NCI-H2196 treated with DMSO at 0.1 percent for 48 hours (cell line): ENCODE data around the gene IFT88.

ENCODE experiments used
- DNase-seq: peaks from one replicate; lab custom pipeline; 2025; ENCODE audit not compliant: unreplicated experiment; lab: John Stamatoyannopoulos, UW

The IFT88 gene

GRCh38 chr13:20682061-20682460, 115.1 kb downstream of the IFT88 start:
- no peak for DNase-seq

GRCh38 chr13:20684041-20684440, 117.1 kb downstream of the IFT88 start:
- no peak for DNase-seq

GRCh38 chr13:20684546-20684945, 117.6 kb downstream of the IFT88 start:
- no peak for DNase-seq

- no peak for DNase-seq
These were observed 118.1 kb downstream of the IFT88 start for GRCh38 chr13:20685092-20685491.

- DNase-seq: no peak
These were observed 119.2 kb downstream of the IFT88 start for GRCh38 chr13:20686167-20686566.

- no peak for DNase-seq
These were observed 120.1 kb downstream of the IFT88 start for GRCh38 chr13:20686863-20687579.

GRCh38 chr13:20689291-20689690, 122.3 kb downstream of the IFT88 start:
- no peak for DNase-seq

- DNase-seq: no peak
These were observed 124.7 kb downstream of the IFT88 start for GRCh38 chr13:20691616-20692015.

GRCh38 chr13:20696073-20696472, 129.1 kb downstream of the IFT88 start:
- no peak for DNase-seq

GRCh38 chr13:20699715-20700114, 132.8 kb downstream of the IFT88 start:
- no peak for DNase-seq

- DNase-seq: no peak
These were observed 133.3 kb downstream of the IFT88 start for GRCh38 chr13:20700288-20700687.

GRCh38 chr13:20701461-20701860, 134.5 kb downstream of the IFT88 start:
- no peak for DNase-seq

GRCh38 chr13:20702530-20702914, 135.6 kb downstream of the IFT88 start:
- DNase-seq: no peak

GRCh38 chr13:20702915-20703779, 136.2 kb downstream of the IFT88 start, which contains the start of gene IL17D:
IL17D (plus strand) TSS chr13:20703699; CDS start chr13:20704002, 303 bp downstream.
- no peak for DNase-seq

- DNase-seq: peak; percentile 40
These were observed 137.0 kb downstream of the IFT88 start for GRCh38 chr13:20703780-20704458.

GRCh38 chr13:20704459-20705069, 137.6 kb downstream of the IFT88 start:
- DNase-seq: no peak

GRCh38 chr13:20706661-20707060, 139.7 kb downstream of the IFT88 start:
- DNase-seq: no peak

- no peak for DNase-seq
These were observed 141.3 kb downstream of the IFT88 start for GRCh38 chr13:20708216-20708615.

GRCh38 chr13:20709369-20709768, 142.4 kb downstream of the IFT88 start:
- DNase-seq: no peak

- DNase-seq: no peak
These were observed 142.8 kb downstream of the IFT88 start for GRCh38 chr13:20709782-20710181.
